Measurements from ENCODE around the gene PADI3.

Gene PADI3

DNA sequence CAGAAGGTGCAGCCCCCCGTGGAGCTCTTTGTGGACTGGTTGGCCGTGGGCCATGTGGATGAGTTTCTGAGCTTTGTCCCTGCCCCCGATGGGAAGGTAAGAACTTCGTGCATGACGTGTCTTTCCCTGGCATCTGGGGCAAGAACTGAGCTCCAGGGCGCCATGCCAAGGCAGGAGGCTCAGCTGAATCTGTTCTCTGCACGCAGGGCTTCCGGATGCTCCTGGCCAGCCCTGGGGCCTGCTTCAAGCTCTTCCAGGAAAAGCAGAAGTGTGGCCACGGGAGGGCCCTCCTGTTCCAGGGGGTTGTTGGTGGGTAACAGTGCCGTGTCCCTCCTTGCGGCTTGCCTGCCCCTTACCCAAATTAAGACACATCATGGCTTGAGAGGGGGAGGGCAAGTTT, 27.7 kb downstream of the PADI3 start:
- DNase-seq = no peak

DNA sequence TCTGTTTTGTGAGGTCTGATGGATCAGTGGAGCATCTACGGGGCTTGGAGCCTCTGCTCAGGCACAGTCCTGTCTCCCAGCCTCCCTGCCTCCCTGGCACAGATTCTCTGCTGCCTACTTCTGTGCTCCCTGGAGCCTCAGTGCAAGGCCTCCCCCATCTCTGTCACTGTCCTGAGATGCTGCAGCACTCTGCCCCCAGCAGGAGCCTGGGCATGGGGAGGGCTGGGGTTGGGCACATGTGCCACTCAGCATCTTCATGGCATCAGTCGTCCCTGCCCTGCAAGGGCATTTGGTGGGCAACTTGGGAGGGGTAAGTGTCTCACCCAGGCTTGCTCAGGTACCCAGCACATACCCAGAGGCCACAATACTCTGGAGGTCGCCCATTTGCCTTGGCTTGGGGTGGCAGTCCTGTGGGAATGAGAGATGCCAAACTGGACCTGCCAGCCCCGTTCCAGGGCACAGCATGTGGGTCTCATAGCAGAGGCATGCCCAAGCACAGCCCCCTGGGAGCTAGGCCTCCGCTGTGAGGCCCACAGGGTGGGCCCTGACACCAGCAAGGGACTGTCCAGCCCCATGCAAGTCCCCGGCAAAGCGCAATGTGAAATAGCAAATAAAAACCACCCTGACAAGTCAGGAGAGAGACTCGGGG, 28.7 kb downstream of the PADI3 start:
- no peak for DNase-seq

DNA sequence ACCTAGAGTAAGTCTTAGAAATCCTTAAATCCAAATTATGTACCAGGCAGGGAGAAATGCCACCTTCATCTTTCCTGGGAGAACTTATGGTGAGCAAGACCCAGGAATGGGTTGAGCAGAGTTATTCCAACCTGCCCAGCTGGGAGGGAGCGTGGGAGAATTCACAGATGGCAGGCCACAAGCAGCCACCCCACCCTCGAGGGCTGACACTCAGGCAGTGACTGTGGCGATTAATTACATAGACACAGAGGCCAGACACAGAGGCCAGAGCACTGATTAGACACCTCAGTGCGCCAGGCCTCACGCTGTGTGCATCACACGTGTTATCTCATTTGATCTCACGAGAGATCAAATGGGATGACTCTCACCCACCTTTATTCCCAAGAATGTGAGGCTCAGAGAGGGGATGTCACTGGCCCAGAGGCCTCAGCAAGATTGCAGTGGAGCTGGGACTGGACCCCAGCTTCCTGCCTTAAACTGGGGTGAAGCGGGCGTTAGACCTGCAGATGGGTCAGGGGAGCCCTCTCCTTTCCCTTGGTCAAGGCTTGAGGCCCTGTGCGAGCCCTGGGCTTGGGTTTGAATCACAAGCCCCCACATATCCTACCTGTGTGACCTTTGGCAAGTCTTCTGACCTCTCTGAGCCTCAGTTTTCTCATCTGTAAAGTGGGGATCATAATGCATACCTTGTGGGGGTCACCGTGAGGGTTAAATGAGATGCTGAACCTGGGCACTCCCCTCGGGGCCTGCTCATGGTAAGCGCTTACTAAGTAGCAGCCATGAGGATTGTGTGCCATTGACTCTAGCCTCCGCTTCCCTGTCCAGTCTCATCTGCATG, 30.3 kb downstream of the PADI3 start:
- DNase-seq = no peak

DNA sequence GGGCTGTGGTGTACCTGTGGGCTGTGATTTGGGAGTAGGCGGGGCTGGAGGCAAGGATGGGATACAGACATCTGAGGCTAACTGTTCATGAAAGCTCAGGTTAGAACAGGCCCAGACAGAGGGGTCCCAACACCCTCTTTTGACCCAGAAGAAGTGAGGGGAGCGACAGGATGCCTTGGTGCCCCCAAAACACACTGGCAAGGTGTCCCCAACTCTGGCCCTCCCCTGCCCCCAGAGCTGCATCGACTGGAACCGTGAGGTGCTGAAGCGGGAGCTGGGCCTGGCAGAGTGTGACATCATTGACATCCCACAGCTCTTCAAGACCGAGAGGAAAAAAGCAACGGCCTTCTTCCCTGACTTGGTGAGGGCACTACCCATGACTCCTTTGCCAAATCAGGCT, 31.5 kb downstream of the PADI3 start:
- DNase-seq = no peak

DNA sequence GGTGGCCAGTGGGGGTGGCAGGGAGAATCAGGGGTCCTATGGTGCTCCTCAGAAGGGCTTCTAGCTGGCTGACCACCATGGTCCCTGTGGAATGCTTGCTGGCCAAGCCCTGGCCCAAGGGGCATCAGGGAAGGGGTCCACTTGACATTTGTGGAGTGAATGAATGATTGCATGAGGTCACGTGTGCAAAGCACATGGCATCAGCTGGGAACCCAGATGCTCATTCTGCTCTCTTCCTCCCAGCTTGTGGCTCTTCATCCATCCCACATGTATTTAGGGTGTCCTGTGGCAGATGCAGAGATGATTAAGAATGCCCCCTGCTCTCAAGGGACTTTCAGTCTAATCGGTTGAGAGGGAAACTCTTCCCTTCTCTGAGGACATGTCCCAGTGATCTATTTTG, 32.0 kb downstream of the PADI3 start:
- DNase-seq = no peak

DNA sequence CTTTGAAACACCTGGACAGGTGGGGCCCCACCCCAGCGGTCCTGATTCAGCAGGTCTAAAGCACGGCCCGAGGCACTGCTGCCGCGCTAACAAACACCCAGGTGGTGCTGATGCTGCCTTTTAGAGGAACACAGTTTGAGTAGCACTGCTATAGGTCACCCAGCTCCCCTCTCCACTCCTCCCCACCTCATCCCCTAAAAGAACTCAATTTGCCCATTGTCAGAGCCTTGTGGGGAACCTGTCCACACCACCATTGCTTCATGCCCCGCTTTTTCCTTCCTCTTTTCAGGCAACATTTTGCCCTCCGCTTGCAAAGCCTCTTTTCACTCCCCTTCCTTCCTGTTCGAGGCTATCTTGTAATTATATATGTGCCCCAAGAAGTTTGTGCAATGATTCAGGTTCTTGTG, 32.9 kb downstream of the PADI3 start:
- DNase-seq = no peak

DNA sequence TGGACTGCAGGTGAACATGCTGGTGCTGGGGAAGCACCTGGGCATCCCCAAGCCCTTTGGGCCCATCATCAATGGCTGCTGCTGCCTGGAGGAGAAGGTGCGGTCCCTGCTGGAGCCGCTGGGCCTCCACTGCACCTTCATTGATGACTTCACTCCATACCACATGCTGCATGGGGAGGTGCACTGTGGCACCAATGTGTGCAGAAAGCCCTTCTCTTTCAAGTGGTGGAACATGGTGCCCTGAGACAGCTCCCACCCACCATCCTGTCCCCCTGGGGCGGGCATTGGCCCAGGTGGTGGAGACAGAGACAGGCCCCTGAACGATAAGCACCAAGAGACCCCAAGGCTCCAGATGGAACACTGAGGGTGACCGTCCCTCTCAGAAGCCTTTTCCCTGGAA, 33.9 kb downstream of the PADI3 start:
- DNase-seq = no peak

DNA sequence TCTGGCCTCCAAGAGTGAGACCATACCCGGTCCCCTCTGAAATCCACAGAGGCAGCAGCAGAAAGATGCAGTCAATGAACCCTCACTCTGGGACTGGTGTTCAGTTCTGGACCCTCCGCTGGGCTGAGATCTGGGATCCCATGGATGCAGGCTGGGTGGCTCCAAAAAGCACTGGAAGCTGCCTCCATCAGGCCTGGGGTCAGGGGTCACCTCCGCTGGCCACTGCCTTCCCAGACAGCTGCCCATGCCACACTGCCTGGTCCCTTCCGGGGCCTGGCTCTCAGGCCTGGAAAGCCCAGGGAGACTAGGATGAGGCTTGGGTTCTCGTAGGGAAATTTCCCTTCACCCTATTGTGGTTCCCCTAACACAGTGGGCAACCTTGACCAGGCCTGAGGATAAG, 37.7 kb downstream of the PADI3 start:
- DNase-seq = no peak

DNA sequence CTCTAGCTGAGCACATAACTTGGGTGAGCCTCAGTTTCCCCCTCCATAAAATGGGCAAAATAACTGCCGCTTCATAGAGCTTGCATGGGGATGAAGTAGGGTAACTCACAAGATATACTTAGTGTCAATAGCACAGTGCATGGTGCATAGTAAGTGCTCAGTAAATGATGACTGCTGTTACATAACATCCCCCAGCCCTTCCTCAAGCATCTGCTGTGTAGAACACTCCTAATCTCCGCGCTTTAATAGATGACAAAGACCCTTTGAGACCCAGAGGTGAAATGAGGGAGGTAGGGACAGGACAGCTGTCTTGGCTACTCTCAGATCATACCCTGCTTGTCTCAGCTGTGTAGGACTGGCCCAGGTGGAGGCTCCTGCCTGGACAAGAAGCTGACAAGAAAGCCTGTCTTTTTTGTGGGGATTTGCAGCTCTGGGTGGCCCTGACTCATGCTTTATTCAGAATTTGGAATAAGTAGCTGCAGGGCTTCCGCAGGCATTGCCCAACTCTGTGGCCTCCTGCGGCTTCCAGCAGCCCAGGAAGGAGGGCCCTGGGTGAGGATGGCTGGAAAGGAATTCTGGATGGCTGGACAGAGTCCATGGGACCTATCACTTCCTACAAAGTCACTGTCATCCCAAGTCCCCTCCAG, 38.4 kb downstream of the PADI3 start:
- DNase-seq = no peak

DNA sequence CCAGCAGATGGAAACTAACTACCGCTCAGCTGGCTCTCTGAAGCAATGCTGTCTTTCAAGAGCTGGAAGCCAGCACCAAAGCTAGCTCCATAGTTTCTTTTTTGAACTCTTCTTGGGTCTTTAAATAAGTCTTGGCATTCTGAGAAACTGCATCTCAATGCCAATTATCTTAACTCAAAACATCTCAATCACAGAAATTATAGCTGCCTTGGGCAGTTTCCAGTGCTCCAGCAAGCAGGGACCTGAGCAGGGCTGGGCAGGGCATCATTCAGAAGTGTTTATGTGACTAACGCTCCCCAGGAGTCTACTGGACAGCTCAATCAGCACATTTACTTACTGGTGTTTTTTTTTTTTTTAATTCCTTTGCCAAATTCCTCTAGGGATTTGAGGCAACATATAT, 40.8 kb downstream of the PADI3 start:
- no peak for DNase-seq

DNA sequence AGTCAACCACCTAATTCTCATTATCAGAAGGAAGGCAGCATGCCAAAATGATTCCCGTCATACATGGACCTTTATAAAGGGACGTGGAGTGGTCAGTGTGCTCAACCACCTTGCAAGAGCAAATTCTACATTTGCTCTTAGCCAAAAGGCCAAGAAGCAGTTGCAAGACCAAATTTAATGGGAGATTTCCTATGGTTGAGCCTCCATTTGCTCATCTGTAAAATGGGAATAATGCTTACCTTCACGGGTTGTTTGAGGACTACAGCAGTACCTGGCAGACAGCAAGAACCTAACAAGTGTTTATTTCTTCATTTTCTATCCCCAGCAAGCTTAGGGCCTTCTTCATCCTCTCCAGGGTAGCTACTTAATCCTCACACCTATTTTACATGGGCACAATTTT, 41.7 kb downstream of the PADI3 start:
- DNase-seq = no peak

DNA sequence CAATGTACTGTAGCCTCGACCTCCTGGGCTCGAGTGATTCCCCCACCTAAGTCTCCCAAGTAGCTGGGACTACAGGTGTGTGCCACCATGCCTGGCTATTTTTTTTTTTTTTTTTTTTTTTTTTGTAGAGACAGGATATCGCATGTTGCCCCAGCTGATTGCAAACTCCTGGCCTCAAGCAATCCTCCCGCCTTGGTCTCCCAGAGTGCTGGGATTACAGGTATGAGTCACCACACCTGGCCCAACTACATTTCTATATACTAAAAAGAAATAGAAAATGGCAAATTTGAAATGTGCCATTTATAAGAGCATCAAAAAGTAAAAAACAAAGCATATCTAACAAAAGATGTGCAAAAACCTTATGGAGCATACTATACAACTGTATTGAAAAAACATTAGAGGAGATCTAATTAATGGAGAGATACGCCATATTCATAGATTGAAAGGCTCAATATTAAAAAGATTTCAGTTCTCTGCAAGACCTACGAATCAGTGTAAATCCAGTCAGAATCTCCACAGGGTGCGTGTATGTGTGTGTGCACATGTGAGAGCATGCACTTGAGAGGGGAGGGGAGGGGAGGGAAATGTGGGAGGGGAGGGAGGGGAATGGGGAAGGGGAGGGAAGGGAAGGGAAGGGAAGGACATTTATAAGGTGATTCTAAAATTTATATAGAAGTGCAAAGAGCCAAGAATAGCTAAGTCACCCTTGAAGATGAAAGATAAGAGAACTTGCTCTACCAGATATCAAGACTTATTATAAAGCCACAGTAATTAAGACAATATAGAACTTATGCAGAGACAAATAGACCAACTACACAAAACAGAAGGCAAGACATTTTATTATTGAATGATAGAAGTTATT, 43.6 kb downstream of the PADI3 start:
- DNase-seq = no peak

DNA sequence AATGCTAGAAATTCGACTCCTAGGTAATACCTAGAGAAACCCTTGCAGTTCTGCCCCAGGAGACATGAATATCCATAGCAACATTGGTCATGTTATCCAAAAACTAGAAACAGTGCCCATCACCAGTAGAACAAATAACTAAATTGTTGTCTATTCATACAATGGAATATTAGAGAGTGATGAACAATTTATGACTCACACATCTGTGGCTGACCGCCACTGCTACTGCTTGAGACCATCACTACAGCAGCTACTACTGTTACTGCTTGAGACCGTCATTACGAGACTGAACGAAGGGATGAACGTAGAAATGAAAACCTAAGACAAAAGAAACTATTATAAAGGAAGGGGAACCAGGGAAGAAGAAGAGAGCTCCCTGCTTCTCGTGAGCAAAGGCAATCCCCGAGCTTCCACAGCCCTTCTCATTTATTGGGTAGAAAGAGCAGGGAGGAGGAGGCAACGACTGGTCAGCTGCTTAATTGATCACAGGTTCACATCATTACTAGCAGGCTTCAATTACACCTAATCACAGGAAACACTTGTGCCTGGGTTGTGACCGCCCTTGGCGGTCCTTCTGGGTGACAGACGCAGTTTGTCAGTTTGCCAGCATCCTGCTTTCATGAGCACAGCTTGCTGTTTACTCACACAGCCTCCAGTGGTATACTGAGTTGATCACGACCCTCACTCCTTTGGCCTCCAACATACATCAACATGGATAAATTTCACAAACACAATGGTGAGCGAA, 45.0 kb downstream of the PADI3 start:
- DNase-seq = no peak

DNA sequence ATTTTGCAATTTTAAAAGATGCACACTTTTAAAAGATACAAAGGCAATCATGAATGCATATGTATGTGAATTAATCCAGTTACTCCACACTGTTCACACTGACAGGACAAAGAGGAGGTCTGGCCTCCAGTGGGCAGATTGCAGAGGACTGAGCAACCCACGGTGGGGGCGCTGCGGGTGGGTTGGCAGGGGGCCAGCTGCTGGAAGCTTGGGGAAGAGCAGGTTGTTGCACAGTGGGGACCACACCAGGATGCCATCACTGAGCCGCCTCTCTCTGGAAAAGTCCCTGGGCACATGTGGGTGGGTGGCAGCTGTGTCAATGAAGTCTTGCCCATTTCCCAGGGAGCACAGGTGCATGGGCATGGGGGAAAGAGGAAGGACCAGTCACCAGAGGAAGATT, 46.4 kb downstream of the PADI3 start:
- DNase-seq = no peak

DNA sequence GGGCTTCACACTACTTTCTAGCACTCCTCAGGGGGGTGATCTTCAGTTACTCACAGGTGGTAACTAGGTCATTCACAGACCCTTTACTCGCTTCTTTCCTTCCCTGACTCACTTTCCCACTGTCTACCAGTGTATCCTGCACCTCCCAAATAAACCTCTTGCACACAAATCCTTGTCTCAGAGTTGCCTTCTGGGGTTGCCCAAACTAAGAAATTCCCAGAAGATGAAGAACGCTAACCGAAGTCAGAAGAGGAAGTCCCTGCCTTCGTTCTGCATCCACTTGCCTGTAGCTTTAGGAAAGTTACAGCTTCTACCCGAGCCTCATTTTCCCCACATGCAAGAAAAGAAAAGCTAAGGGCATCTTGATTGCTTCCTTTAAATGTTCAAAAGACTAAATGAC, 47.2 kb downstream of the PADI3 start:
- DNase-seq = no peak

DNA sequence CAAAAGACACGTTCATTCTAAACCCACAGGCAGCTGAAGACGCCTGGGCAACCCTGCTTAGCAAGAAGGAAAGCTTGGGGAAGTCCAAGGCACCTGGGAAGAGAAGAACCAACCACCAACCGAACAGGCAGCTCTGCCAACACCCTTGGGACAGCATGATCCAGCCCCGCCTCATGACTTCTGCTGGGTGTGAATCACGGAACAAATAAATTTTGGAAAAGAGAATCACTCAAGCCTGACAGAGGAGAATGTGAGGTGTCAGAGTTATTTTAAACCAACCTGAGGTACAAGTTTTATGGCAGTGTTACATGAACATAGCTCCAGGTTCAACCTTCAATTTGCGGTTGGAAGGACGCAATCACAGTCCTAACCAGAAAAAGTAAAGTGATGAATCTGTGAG, 49.1 kb downstream of the PADI3 start:
- DNase-seq = no peak

DNA sequence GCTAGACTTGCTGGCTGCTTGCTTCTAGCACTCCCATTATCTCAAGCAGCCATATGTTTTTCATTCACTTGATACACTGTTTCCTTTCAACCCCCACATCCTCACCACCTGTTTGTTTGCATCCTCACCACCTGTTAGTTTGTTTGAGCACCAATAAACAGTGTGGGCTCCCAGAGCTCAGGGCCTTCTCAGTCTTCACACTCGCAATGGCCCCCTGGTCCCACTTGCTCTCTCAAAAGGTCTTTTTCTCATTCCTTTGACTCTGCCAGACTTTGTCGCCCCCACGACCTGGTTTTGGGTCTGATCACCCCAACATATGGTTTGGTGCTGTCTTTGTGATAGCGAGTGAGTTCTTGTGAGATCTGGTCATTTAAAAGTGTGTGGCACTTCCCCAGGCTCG, 52.9 kb downstream of the PADI3 start:
- no peak for DNase-seq

DNA sequence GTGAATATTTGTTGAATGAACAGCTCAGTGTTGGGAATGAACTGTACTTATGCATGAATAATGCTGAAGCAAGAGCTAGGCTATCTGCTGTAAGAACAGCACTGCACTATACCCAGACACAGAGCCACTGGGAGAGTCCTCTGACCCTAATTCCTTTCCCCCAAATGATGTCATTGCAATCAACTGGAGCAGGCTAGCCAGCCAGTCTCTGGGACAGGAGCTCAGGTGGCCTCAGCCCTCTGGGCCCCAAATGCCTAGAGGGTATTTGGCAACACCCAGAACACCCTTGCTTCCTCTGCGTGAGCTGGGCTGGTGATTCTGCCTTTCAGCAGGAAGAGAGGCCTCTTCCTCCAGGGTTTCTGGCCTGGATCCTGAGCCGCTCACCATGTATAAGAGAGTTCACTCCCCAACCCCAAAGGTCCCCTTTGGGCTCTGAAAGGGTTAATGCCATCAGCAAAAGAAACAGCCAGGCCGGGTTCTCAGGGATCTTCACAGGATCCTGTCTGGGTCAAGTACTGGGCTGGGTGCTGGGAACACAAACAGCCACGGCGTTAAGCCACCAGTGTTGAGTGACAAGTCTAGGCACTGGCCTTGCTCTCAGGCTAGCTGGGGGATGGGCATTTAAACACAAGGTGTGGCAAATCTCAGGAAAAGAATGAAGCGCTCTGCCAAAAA, 55.4 kb downstream of the PADI3 start:
- no peak for DNase-seq

DNA sequence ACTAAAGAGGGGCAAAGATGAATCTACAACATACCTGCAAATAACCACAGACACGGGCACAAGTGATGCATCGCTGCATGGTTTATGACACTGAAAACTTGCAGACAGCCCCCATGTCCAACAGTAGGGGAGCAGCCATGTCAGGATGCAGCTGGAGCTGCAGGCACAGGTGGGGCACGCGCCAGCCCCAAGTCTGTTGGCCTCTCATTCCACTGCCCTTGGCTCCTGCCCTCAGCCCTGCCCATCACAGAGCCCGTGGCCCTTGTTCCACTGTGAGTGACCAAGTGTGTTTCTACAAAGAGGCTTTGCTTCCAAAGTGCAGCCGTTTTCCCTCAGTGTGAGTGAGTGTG, 55.9 kb downstream of the PADI3 start:
- no peak for DNase-seq

DNA sequence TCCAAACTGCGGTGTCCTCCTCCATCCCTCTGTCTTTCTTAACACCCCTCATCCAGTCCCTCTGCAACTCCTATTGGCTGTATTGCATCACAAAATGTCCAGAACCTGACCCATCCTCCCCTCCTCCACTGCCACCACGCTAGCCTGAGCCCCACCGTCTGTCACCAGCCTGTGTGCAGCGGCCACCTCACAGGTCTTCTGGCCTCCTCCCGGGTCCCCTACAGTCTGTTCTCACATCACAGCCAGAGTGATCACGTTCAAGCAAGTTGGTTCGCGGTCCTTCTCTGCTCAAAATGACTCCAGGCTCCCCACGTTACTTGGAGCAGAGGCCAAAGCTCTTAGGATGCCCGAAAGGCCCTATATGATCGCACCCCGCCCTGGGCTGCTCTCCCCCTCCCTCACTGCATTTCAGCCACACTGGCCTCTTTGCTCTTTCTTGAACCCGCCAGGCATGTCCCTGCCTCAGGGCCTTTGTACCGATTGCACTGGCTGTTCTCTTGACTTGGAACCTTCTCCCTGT, 56.7 kb downstream of the PADI3 start:
- DNase-seq = no peak

DNA sequence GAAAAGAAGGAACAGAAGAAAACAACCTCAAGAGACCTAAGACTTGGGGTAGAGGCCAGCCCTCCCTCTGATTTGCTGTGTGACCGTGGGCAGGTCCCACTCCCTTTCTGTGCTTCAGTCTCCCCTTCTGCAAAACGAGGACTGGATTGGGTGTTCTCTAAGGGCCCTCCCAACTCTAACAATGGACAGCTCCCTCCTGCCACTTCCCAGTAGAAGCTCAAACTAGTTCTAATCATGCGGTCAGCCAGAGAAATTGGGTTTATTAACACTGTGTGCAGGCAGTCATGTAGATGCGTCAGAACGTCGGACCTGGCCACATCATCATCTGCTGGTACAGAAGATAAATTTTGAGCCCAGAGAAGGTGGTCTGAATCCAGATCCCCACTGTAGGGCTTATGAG, 57.5 kb downstream of the PADI3 start:
- no peak for DNase-seq

DNA sequence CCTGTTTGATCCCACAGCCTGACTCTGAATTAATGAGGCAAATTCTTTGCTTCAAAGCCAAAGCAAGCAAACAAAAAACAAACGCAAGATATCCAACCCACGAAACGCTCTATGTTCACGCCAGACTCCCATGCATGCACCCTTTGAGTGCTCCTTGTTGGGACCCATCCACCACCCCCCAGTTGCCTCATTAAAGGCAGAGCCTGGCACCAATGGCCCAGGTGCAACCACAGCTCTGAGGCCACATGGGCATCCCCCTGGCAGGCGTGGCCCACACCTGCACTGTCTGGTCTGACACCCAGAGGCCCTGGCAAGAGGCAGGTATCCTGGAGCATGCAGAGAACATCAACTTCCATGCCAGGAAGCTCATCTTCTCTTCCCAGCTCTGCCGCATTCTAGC, 58.0 kb downstream of the PADI3 start:
- DNase-seq = no peak
